ENCODE data around the gene GALNT17.

GRCh38 chr7:71547426-71547825 lies 415.5 kb downstream of the GALNT17 start:
- no peak for TF ChIP-seq POLR2AphosphoS5 (IDR thresholded peaks at IDR 0.05; ENCODE audit: low read depth, low read length)
- TF ChIP-seq, protein P1, sequence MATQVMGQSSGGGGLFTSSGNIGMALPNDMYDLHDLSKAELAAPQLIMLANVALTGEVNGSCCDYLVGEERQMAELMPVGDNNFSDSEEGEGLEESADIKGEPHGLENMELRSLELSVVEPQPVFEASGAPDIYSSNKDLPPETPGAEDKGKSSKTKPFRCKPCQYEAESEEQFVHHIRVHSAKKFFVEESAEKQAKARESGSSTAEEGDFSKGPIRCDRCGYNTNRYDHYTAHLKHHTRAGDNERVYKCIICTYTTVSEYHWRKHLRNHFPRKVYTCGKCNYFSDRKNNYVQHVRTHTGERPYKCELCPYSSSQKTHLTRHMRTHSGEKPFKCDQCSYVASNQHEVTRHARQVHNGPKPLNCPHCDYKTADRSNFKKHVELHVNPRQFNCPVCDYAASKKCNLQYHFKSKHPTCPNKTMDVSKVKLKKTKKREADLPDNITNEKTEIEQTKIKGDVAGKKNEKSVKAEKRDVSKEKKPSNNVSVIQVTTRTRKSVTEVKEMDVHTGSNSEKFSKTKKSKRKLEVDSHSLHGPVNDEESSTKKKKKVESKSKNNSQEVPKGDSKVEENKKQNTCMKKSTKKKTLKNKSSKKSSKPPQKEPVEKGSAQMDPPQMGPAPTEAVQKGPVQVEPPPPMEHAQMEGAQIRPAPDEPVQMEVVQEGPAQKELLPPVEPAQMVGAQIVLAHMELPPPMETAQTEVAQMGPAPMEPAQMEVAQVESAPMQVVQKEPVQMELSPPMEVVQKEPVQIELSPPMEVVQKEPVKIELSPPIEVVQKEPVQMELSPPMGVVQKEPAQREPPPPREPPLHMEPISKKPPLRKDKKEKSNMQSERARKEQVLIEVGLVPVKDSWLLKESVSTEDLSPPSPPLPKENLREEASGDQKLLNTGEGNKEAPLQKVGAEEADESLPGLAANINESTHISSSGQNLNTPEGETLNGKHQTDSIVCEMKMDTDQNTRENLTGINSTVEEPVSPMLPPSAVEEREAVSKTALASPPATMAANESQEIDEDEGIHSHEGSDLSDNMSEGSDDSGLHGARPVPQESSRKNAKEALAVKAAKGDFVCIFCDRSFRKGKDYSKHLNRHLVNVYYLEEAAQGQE (IDR thresholded peaks at IDR 0.05; ENCODE audit: insufficient read depth in 1 of 2, low read depth in 2 of 2, low read length in 2 of 2), result no peak
